ENCODE results near the gene MINAR2.

The MINAR2 gene

GRCh38 chr5:129771058-129771838 is 23.4 kb downstream of the MINAR2 start:
- peak in 1 of 2 donors; percentile 1 for DNase-seq (ENCODE audit: low read depth in 2 of 2)

GRCh38 chr5:129773376-129773775 is 25.5 kb downstream of the MINAR2 start:
- DNase-seq (ENCODE audit: low read depth in 2 of 2) = no peak

GRCh38 chr5:129781594-129781993 is 33.7 kb downstream of the MINAR2 start:
- no peak for DNase-seq (ENCODE audit: low read depth in 2 of 2)

DNA sequence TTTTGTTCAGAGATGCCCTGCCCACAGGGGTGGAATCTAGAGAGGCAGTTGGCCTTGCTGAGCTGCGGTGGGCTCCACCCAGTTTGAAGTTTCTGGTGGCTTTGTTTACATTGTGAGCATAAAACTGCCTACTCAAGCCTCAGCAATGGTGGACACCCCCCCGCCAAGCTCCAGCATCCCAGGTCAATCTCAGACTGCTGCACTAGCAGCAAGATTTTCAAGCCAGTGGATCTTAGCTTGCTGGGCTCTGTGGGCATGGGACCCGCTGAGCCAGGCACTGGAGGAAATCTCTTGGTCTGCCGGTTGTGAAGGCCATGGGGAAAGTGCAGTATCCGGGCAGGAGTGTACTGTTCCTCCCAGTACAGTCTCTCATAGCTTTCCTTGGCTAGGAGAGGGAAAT is 55.5 kb downstream of the MINAR2 start:
- DNase-seq (ENCODE audit: low read depth in 2 of 2) = no peak

GRCh38 chr5:129804705-129805104 is 56.8 kb downstream of the MINAR2 start:
- no peak for DNase-seq (ENCODE audit: low read depth in 2 of 2)

DNA sequence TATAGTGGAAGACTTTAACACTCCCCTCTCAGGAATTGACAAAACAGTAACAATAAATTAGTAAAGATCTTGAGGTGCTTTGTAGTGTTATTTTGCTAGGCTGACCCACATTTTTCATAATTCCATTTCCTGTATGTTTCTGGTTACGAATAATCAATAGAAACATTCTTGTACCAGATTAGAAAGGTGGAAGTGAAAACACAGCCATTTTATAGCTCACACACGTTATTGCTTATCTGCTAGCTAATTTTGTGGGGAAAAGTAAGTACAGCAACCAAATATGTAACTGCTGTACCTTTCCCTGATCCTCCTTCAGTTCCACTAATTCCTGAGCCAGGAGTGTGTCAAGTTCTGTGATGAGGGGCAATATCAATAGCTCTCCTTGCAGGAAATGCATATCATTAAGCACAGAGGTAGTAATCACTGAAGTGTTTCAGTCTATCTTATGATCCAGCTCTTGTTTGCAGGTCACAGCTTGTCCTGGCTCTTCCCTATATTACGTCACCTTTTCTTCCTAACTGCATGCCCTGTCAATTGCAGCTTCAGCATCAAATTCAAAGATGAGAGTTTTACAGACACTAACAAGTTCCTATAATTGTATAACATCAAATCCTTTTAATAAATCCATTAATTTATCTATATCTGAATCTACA is 59.4 kb downstream of the MINAR2 start:
- no peak for DNase-seq (ENCODE audit: low read depth in 2 of 2)

All from stimulated activated CD8-positive, alpha-beta memory T cell treated with anti-CD3 and anti-CD28 coated beads, Interleukin-7, amount 100 ng/mL, for 4 hours (primary cell).